ENCODE results near the gene EEF2. TPM values are rescaled to one million over a fixed set of nuclear protein-coding genes. Genes with fewer than 3 reads are reported as not detected.

EEF2 gene
- total and polyA plus RNA-seq, 11 donors, result 846 to 2,686 (median 2,118) TPM

GRCh38 chr19:4015705-4016402, 30.6 kb upstream of the EEF2 start:
- peaks cover 0 to 55% (median 21%) of the 10 kb centered on the region in 9 donors for H3K36me3 ChIP-seq
- H3K4me1 ChIP-seq, result peaks cover 0 to 71% (median 27%) of the 10 kb centered on the region in 12 donors
- intact Hi-C loops (cut with DNase I), result loop anchor here in 6 of 10 donors (5.0 to 10.0 kb wide), 5 partner anchors 36 to 109 kb away; partner anchors contain the start of gene MAP2K2 (in 1 of the 6)
- no peaks in the 10 kb centered on the region for H3K27me3 ChIP-seq
- H3K4me3 ChIP-seq, result peak overlapping the region in 10 of 12 donors; percentile 25 to 43 (median 32)
- 57 to 75% (median 70%) methylated on average over 33 to 37 of the region's 37 CpGs for WGBS, 4 donors
- TF ChIP-seq CTCF (IDR thresholded peaks at IDR 0.05), result no peak
- TF ChIP-seq POLR2A (IDR thresholded peaks at IDR 0.05), result no peak
- H3K27ac ChIP-seq, result peak overlapping the region; percentile 51 to 87 (median 80)
- DNase-seq, result no peak
- H3K9me3 ChIP-seq, result no peaks in the 10 kb centered on the region
- peak; percentile 6 to 28 (median 10) for ATAC-seq

GRCh38 chr19:4014541-4015491, 29.6 kb upstream of the EEF2 start:
- peak in 1 of 2 donors; percentile 54 for TF ChIP-seq POLR2A (IDR thresholded peaks at IDR 0.05)
- no peak for TF ChIP-seq CTCF (IDR thresholded peaks at IDR 0.05)
- peak overlapping the region; percentile 51 to 87 (median 80) for H3K27ac ChIP-seq
- intact Hi-C loops (cut with DNase I), result loop anchor here in 6 of 10 donors (5.0 to 10.0 kb wide), 5 partner anchors 37 to 110 kb away; partner anchors contain the start of gene MAP2K2 (in 1 of the 6)
- H3K9me3 ChIP-seq, result no peaks in the 10 kb centered on the region
- DNase-seq, result peak; percentile 69 to 84 (median 74)
- H3K36me3 ChIP-seq, result peaks cover 0 to 62% (median 21%) of the 10 kb centered on the region in 9 donors
- peaks cover 3 to 79% (median 38%) of the 10 kb centered on the region in 12 donors for H3K4me1 ChIP-seq
- ATAC-seq, result peak; percentile 44 to 89 (median 60)
- 65 to 66% (median 65%) methylated on average over 18 to 25 of the region's 25 CpGs for WGBS, 4 donors
- no peaks in the 10 kb centered on the region for H3K27me3 ChIP-seq
- H3K4me3 ChIP-seq, result peak overlapping the region in 9 of 12 donors; percentile 25 to 43 (median 33)

DNA sequence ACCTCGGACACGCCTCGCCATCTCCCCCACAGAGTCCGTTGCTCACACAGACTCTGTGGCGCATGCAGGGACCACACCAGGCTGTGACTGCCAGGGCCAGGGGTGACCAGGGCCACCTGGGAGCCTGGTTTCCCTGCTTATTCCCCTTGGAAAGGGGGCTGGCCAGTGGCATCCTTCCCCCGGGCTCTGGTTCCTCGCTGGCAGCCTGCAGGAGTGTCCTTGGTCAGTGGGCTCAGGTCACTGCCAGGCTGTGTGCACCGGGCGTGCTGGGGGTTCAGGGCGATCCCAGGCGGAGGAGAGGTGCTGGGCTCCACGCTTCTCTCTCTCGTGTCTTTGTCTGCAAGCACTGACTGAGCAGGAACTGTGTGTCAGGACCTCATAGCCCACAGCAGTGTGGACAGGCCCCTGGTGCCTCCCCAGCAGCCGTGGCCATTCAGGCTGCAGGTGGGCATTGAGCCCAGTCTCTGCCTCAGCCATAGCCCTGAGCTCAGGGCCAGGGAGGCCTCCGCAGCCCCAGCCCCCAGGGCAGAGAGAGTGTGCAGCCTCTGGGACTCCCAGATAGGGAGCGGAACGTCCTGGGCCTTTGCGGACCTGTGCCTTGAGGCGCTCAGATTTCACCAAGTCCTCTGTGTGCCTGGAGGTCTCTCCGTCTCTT, 28.8 kb upstream of the EEF2 start:
- Histone ChIP-seq H3K9me3 (no peaks in the 10 kb centered on the region), H3K4me1 (peaks cover 3 to 79% (median 46%) of the 10 kb centered on the region in 12 donors), H3K36me3 (peaks cover 0 to 62% (median 21%) of the 10 kb centered on the region in 9 donors), H3K4me3 (no peak overlapping the region), H3K27me3 (no peaks in the 10 kb centered on the region), H3K27ac (peak overlapping the region in 9 of 12 donors; percentile 56 to 85 (median 80))
- 80 to 90% (median 88%) methylated on average over 11 to 20 of the region's 20 CpGs for WGBS, 4 donors
- ATAC-seq (peak in 3 of 4 donors; percentile 14 to 40 (median 18)), DNase-seq (no peak)
- TF ChIP-seq CTCF (IDR thresholded peaks at IDR 0.05) (no peak), POLR2A (IDR thresholded peaks at IDR 0.05) (no peak)
- intact Hi-C loops (cut with DNase I), result loop anchor here in 2 of 10 donors (10.0 kb wide), 2 partner anchors 101 to 111 kb away; partner anchors contain the start of gene MAP2K2 (in 1 of the 2)
